HepG2 (cell line): Measurements from ENCODE around the gene SLC25A25. TPM values are rescaled to one million over a fixed set of nuclear protein-coding genes. Genes with fewer than 3 reads are reported as not detected.

Experiments used
- ATF7 ChIP-seq, 2 experiments: fragments of 450-650 bp in 1 of 2; sonication (generic) in 1 of 2; formaldehyde crosslinking in 1 of 2; IDR thresholded peaks; 2 replicates each; pipeline versions ENCODE4 v1.4.0 to v1.6.1; 2016 to 2020; ENCODE audit warnings: antibody characterized with exemption in 1 of 2, mild to moderate bottlenecking in 1 of 2, missing genetic modification reagents in 1 of 2
- DMAP1 ChIP-seq: IDR thresholded peaks from 2 replicates; pipeline ENCODE4 v1.6.1; 2016
- HDAC1 ChIP-seq: sonication (generic); formaldehyde crosslinking; IDR thresholded peaks from 2 replicates; pipeline ENCODE4 v1.5.1; 2020; ENCODE audit warnings: mild to moderate bottlenecking, missing genetic modification reagents
- SIN3B ChIP-seq: fragments of 150-350 bp; IDR thresholded peaks from 2 replicates; pipeline ENCODE4 v1.6.1; 2014; ENCODE audit warnings: low read length
- SMAD1 ChIP-seq: sonication (generic); formaldehyde crosslinking; IDR thresholded peaks from 2 replicates; pipeline ENCODE4 v1.4.0; 2020; ENCODE audit warnings: missing genetic modification reagents, low read depth, mild to moderate bottlenecking, borderline replicate concordance
- SPEN ChIP-seq: sonication (generic); formaldehyde crosslinking; IDR thresholded peaks from 2 replicates; pipeline ENCODE4 v1.5.1; 2020; ENCODE audit warnings: low read depth, mild to moderate bottlenecking, missing genetic modification reagents
- ZBTB38 ChIP-seq: sonication (generic); formaldehyde crosslinking; IDR thresholded peaks from 2 replicates; pipeline ENCODE4 v1.5.1; 2020; ENCODE audit warnings: mild to moderate bottlenecking, missing genetic modification reagents
- ZNF138 ChIP-seq: sonication (generic); formaldehyde crosslinking; IDR thresholded peaks from 2 replicates; pipeline ENCODE4 v1.5.0; 2020; ENCODE audit warnings: mild to moderate bottlenecking, low read depth, missing genetic modification reagents
- ZNF629 ChIP-seq: sonication (generic); formaldehyde crosslinking; conservative IDR thresholded peaks from 2 replicates; pipeline ENCODE4 v1.5.0; 2020; ENCODE audit warnings: missing genetic modification reagents
- polyA plus RNA-seq, 8 experiments: library from polyadenylated mRNA; depleted of rRNA in 3 of 8; stranded (reverse) in 7 of 8; unstranded in 1 of 8; fragments of >200 nt; fragmentation: Illumina TruSeq in 4 of 8; extraction: Trizol in 4 of 8; gene quantifications; 2 replicates each; pipeline versions ENCODE4 v1.2.1 to v1.2.3, GENCODE V29; 2011 to 2016; ENCODE audit warnings: low read depth in 4 of 8, missing spikeins in 1 of 8, mixed read lengths in 1 of 8; ENCODE audit not compliant: insufficient read depth in 1 of 8
- total RNA-seq, 5 experiments: library from RNA; depleted of rRNA; stranded (reverse); fragments of >200 nt; fragmentation: Illumina TruSeq; extraction: Trizol; gene quantifications; 2 replicates each; pipeline ENCODE4 v1.2.3, GENCODE V29; 2016; ENCODE audit warnings: low read depth in 1 of 5
- TF ChIP-seq, protein P1 (sequence below): sonication (generic); formaldehyde crosslinking; IDR thresholded peaks from 2 replicates; pipeline ENCODE4 v1.5.1; 2020; ENCODE audit warnings: mild to moderate bottlenecking, missing genetic modification reagents, moderate library complexity
- TF ChIP-seq, protein P2 (sequence below): sonication (generic); formaldehyde crosslinking; conservative IDR thresholded peaks from 2 replicates; pipeline ENCODE4 v1.4.0; 2020; ENCODE audit warnings: missing genetic modification reagents
- TF ChIP-seq, protein P3 (sequence below): sonication (generic); formaldehyde crosslinking; IDR thresholded peaks from 2 replicates; pipeline ENCODE4 v1.9.0; 2021; ENCODE audit warnings: missing genetic modification reagents, borderline replicate concordance
- TF ChIP-seq, protein P4 (sequence below): sonication (generic); formaldehyde crosslinking; IDR thresholded peaks from 2 replicates; pipeline ENCODE4 v1.8.0; 2023; ENCODE audit warnings: mild to moderate bottlenecking, missing genetic modification reagents
- TF ChIP-seq, protein P5 (sequence below): sonication (generic); formaldehyde crosslinking; IDR thresholded peaks from 2 replicates; pipeline ENCODE4 v1.8.1; 2023; ENCODE audit warnings: mild to moderate bottlenecking, missing genetic modification reagents, borderline replicate concordance
- TF ChIP-seq, protein P6 (sequence below): sonication (generic); formaldehyde crosslinking; IDR thresholded peaks from 2 replicates; pipeline ENCODE4 v1.5.0; 2020; ENCODE audit warnings: mild to moderate bottlenecking, missing genetic modification reagents

SLC25A25 gene
- total and polyA plus RNA-seq, 2 of the 13 experiments (the other 11 are each of a cell fraction or from before 2014, with no cell fraction given): 10.5 to 24.8 TPM

DNA sequence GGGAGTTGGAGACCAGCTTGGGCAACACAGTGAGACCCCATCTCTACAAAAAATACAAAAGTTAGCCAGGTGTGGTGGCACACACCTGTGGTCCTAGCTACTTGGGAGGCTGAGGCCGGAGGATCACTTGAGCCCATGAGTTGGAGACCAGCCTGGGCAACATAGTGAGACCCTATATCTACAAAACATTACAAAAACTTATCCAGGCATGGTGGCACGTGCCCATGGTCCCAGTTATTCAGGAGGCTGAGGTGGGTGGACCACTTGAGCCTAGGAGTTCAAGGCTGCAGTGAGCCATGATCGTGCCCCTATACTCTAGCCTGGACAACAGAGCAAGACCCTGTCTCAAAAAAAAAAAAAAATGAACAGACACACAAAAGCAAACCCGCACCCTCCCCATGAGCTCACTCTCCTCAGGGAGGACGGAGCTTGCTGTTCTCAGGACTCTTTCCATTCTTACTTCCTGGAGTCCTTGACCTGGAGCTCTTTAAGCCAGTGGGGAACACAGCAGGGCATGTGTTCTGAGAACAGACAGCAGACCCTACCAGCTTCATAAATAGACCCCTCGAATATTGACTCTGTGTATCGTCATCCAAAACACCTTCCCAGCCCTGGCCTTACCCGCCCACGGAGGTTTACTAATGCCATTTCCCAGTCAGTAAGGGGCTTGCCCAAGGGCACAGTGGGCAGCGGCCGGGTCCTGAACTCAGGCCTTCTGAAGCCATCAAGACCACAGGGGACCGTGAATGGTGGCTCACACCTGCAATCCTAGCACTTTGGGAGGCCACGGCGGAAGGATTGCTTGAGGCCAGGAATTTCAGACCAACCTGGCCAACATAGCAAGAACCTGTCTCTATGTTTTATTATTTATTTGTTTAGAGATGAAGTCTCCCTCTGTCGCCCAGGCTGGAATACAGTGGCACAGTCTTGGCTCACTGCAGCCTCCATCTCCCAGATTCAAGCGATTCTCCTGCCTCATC lies 48.4 kb downstream of the SLC25A25 start (continued):
- TF ChIP-seq, protein P1, sequence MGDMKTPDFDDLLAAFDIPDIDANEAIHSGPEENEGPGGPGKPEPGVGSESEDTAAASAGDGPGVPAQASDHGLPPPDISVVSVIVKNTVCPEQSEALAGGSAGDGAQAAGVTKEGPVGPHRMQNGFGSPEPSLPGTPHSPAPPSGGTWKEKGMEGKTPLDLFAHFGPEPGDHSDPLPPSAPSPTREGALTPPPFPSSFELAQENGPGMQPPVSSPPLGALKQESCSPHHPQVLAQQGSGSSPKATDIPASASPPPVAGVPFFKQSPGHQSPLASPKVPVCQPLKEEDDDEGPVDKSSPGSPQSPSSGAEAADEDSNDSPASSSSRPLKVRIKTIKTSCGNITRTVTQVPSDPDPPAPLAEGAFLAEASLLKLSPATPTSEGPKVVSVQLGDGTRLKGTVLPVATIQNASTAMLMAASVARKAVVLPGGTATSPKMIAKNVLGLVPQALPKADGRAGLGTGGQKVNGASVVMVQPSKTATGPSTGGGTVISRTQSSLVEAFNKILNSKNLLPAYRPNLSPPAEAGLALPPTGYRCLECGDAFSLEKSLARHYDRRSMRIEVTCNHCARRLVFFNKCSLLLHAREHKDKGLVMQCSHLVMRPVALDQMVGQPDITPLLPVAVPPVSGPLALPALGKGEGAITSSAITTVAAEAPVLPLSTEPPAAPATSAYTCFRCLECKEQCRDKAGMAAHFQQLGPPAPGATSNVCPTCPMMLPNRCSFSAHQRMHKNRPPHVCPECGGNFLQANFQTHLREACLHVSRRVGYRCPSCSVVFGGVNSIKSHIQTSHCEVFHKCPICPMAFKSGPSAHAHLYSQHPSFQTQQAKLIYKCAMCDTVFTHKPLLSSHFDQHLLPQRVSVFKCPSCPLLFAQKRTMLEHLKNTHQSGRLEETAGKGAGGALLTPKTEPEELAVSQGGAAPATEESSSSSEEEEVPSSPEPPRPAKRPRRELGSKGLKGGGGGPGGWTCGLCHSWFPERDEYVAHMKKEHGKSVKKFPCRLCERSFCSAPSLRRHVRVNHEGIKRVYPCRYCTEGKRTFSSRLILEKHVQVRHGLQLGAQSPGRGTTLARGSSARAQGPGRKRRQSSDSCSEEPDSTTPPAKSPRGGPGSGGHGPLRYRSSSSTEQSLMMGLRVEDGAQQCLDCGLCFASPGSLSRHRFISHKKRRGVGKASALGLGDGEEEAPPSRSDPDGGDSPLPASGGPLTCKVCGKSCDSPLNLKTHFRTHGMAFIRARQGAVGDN: no peak; the same call in 1 of the 2 replicates
- TF ChIP-seq ATF7 (IDR thresholded peaks at IDR 0.05) (no peak), ATF7 (CRISPR knock-in tag; IDR thresholded peaks at IDR 0.05) (no peak), ZNF629 (CRISPR knock-in tag) (peak; percentile 42), SIN3B (no peak), ZNF138 (CRISPR knock-in tag) (no peak), ZBTB38 (peak; percentile 88; the same call in 1 of the 2 replicates), DMAP1 (CRISPR knock-in tag) (no peak), SPEN (no peak), HDAC1 (no peak), SMAD1 (CRISPR knock-in tag) (0 out of 2 replicates have a peak, but pooled peaks have one; percentile 8)
- TF ChIP-seq, protein P2, sequence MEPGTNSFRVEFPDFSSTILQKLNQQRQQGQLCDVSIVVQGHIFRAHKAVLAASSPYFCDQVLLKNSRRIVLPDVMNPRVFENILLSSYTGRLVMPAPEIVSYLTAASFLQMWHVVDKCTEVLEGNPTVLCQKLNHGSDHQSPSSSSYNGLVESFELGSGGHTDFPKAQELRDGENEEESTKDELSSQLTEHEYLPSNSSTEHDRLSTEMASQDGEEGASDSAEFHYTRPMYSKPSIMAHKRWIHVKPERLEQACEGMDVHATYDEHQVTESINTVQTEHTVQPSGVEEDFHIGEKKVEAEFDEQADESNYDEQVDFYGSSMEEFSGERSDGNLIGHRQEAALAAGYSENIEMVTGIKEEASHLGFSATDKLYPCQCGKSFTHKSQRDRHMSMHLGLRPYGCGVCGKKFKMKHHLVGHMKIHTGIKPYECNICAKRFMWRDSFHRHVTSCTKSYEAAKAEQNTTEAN (CRISPR knock-in tag): 0 out of 2 replicates have a peak, but pooled peaks have one; percentile 26
- TF ChIP-seq, protein P3, sequence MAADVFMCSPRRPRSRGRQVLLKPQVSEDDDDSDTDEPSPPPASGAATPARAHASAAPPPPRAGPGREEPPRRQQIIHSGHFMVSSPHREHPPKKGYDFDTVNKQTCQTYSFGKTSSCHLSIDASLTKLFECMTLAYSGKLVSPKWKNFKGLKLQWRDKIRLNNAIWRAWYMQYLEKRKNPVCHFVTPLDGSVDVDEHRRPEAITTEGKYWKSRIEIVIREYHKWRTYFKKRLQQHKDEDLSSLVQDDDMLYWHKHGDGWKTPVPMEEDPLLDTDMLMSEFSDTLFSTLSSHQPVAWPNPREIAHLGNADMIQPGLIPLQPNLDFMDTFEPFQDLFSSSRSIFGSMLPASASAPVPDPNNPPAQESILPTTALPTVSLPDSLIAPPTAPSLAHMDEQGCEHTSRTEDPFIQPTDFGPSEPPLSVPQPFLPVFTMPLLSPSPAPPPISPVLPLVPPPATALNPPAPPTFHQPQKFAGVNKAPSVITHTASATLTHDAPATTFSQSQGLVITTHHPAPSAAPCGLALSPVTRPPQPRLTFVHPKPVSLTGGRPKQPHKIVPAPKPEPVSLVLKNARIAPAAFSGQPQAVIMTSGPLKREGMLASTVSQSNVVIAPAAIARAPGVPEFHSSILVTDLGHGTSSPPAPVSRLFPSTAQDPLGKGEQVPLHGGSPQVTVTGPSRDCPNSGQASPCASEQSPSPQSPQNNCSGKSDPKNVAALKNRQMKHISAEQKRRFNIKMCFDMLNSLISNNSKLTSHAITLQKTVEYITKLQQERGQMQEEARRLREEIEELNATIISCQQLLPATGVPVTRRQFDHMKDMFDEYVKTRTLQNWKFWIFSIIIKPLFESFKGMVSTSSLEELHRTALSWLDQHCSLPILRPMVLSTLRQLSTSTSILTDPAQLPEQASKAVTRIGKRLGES: no peak
- TF ChIP-seq, protein P4, sequence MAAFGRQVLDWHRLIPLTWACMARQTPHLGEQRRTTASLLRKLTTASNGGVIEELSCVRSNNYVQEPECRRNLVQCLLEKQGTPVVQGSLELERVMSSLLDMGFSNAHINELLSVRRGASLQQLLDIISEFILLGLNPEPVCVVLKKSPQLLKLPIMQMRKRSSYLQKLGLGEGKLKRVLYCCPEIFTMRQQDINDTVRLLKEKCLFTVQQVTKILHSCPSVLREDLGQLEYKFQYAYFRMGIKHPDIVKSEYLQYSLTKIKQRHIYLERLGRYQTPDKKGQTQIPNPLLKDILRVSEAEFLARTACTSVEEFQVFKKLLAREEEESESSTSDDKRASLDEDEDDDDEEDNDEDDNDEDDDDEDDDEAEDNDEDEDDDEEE (CRISPR knock-in tag): 0 out of 2 replicates have a peak, but pooled peaks have one; percentile 30
- TF ChIP-seq, protein P5, sequence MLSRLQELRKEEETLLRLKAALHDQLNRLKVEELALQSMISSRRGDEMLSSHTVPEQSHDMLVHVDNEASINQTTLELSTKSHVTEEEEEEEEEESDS (CRISPR knock-in tag): no peak
- TF ChIP-seq, protein P6, sequence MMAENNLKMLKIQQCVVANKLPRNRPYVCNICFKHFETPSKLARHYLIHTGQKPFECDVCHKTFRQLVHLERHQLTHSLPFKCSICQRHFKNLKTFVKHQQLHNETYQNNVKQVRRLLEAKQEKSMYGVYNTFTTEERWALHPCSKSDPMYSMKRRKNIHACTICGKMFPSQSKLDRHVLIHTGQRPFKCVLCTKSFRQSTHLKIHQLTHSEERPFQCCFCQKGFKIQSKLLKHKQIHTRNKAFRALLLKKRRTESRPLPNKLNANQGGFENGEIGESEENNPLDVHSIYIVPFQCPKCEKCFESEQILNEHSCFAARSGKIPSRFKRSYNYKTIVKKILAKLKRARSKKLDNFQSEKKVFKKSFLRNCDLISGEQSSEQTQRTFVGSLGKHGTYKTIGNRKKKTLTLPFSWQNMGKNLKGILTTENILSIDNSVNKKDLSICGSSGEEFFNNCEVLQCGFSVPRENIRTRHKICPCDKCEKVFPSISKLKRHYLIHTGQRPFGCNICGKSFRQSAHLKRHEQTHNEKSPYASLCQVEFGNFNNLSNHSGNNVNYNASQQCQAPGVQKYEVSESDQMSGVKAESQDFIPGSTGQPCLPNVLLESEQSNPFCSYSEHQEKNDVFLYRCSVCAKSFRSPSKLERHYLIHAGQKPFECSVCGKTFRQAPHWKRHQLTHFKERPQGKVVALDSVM: peak; percentile 69
